ENCODE results near the gene PLA2G2C. TPM values are rescaled to one million over a fixed set of nuclear protein-coding genes. Genes with fewer than 3 reads are reported as not detected.
"Not testable (repeated sequence)": the region's sequence is repeated elsewhere in the genome, so short reads cannot be mapped to it uniquely, and the experiment has no call there.

PLA2G2C gene
- 0.36 TPM for total RNA-seq

DNA sequence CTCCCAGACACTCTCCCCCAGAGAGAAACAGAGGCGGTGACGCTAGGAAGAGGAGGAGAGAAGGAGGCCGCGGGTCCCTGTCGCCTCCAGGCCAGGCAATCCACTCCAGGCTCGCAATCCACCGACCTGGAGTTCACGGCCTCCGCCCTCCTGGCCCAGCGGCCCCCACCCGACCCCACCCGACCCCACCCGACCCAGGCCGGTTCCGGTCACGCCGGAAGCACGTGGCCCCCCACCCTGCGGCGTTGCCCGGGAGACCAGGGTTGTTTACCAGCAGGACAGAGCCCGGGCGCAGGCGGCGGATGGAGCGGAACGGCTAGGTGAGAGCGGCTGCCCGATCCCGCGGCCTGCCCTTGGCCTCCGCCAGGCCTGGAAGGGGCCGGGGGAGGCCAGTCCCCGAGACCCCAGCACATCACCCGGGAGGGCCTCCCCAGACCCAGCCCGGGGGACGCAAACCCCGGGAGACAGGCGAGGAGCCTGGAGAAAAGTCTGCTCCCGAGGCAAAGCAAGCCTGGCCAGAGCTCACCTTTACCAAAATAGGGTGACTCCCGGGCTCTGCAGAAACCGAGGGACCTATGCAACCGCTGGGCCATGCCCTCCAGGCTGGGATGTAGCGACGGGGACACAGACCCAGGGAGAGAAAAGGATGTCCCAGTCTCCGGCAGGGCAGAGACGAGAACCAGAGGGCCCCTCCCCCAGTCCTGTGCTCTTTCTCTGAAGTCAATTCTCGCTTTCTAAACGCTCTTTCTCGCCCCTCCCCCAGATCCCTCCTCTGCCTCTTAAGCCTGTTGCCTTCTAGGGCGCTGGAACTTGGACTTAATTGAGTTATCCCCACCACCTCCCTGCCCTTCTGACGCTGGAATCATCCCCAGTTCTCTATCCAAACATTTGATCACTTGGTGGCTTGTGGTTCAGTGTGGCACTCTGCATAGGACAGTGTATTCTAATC, at the start of gene PLA2G2C, which contains the start of gene UBXN10:
Gene PLA2G2C (minus strand): TSS at position 685 of the 949 bp plus-strand sequence. CDS start 9,155 bp downstream, outside the sequence.
Gene UBXN10 (plus strand): TSS at position 263 of the 949 bp plus-strand sequence. CDS start 4,466 bp downstream, outside the sequence.
- ATAC-seq (peak; percentile 49), DNase-seq (ENCODE audit: low spot score) (peak; percentile 64)
- intact Hi-C loops (cut with DNase I), result no loop called here

- intact Hi-C loops (cut with DNase I), result no loop called here
- ATAC-seq, result no peak
- DNase-seq (ENCODE audit: low spot score), result no peak
Measured at GRCh38 chr1:20234788-20235535, 48.6 kb upstream of the PLA2G2C start.

DNA sequence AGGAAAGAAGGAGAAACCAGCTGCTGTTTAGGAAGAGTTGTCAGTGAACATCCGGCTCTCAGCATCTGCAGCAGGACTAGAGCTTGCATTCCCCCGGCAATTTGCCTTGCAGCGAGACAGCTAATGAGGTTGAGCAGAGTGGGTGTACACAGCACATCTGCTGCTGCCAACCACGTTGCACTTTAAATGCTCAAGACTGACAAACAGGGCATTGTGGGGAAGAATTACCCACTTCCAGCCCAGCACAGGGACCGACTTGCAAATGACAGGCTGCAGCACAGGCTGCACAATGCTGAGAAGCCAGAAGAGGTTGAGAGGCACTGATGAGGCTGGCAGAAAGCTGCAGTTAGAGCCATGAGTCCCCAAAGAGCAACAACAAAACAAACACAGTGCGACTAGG, 47.5 kb upstream of the PLA2G2C start:
- no peak for ATAC-seq
- intact Hi-C loops (cut with DNase I), result no loop called here
- DNase-seq (ENCODE audit: low spot score), result no peak

GRCh38 chr1:20233394-20233793, 47.1 kb upstream of the PLA2G2C start:
- intact Hi-C loops (cut with DNase I), result no loop called here
- ATAC-seq (no peak), DNase-seq (ENCODE audit: low spot score) (no peak)

GRCh38 chr1:20232564-20232963, 46.2 kb upstream of the PLA2G2C start:
- DNase-seq (ENCODE audit: low spot score); intact Hi-C loops (cut with DNase I); ATAC-seq: not testable (repeated sequence)

DNA sequence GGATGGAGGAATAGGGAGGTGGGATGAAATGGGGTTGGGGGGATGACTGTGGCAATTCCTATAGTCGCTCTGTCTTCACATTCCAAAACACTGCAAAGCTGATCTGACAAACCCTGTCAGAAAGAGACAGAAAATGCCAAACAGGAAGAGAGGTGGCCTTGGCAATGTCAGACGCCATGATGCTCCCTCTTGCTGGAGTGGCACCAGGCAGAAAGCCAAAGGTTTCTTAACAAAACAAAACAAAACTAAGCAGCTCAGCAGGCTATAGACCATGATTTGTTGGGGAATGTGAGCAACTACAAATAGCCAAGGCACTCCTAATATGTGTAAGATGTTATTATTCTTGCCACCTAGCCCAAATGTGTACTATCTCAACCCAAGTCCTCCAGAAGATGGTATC, 42.9 kb upstream of the PLA2G2C start:
- ATAC-seq (no peak), DNase-seq (ENCODE audit: low spot score) (no peak)
- intact Hi-C loops (cut with DNase I), result no loop called here

DNA sequence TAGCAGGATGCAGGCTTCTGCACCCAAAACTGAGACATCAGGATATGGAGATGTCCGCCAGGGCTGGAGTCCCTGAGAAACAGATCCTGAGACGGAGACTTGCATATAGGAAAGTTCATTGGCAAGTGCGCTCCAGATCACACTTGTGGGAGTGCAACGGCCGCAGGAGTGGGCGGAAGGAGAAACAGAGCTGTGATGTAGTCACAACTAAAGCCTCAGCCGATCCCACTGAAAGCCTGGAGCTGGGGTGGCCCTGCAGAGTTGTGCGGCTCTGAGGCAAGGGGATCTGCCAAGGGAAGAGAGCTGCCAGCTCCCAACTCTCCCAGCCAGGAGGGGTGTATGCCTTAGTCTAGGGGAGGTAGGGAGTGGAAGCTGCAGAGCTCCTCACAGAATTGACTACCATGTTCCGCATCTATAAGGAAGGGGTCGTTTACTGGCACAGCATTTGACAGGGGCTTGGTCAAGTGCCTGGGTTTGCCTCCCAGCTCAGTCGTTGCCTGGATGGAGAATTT, 42.1 kb upstream of the PLA2G2C start:
- intact Hi-C loops (cut with DNase I), result no loop called here
- DNase-seq (ENCODE audit: low spot score), result no peak
- ATAC-seq, result no peak

DNA sequence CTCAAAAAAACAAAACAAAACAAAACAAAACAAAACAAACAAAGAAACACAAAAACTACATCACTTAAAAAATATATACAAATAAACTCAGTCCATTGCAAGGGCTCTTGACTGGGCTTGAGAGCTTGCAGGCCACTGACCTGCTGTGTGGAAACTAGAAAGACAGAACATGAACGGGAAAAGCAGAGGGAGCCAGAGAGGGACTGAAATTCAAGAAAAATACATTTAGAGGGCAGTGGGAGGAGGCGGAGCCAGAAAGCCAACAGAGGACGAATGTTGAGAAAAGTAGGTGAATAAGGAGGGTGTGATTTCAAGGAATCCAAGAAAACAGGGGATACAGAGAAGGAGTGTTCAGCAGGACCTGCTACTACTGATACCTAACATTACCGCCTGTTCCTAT, 41.4 kb upstream of the PLA2G2C start:
- ATAC-seq (no peak), DNase-seq (ENCODE audit: low spot score) (no peak)
- intact Hi-C loops (cut with DNase I), result no loop called here

GRCh38 chr1:20224546-20224945, 38.2 kb upstream of the PLA2G2C start:
- intact Hi-C loops (cut with DNase I), result no loop called here
- DNase-seq (ENCODE audit: low spot score), result no peak
- no peak for ATAC-seq

DNA sequence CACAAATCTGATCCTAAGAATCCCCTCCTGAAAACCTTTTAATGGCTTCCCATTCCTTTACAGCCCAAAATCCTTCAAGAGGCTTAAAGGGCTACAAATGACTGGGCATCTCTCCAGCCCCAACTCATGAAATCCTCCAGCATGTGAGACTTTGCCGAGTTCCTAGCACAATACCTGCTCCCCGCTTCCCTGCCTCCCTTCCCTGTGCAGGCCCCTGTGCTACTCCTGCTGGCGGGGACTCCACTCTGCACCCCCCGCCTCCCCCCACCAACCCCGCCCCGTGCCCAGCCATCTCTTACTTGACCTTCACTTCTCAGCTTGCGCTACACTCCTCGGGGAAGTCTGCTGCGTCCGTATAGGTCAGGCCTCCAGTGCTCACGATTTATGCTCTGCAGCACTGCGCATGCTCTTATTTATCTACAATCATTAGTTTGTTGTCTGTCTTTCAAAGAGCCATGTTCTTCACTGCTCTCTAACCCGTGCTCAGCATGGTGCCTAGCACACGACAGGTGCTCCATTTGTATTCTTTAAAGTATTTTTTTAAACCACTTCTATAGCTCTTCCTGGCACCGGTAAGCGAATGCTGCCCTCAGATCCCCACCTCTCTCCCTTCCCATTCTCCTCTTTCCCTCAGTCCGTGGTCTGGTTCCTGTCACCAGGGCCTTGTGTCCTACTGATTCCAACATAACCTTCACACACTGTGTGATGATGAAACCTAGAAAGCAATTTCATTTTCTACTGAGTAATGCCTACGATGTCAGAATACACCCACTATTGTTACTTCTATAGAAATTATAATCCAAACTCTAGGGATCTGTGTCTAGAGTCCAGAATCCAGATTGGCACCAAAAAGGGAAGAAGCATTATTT, 37.5 kb upstream of the PLA2G2C start:
- no peak for ATAC-seq
- intact Hi-C loops (cut with DNase I), result no loop called here
- no peak for DNase-seq (ENCODE audit: low spot score)

DNA sequence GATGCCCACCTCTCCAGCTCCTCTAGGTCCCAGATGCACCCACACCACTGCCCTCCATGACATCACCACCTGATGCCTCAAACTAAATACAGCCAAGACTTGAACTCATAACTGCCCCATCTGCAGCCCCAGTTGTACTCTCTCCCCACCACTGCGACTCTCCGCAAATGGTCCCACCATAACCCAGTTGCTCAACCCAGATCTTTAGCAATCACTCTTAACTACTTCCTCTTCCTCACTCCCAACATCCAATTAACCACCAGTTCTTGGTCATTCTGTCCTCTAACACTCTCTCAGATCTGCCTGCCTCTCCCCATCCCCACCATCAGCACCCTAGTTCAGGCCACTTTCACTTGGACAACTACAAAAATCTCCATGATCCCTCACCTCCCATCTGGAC, 36.8 kb upstream of the PLA2G2C start:
- intact Hi-C loops (cut with DNase I), result no loop called here
- ATAC-seq (no peak), DNase-seq (ENCODE audit: low spot score) (no peak)

- DNase-seq (ENCODE audit: low spot score) (no peak), ATAC-seq (no peak)
- intact Hi-C loops (cut with DNase I), result no loop called here
Measured at GRCh38 chr1:20220036-20220435, 33.7 kb upstream of the PLA2G2C start.

DNA sequence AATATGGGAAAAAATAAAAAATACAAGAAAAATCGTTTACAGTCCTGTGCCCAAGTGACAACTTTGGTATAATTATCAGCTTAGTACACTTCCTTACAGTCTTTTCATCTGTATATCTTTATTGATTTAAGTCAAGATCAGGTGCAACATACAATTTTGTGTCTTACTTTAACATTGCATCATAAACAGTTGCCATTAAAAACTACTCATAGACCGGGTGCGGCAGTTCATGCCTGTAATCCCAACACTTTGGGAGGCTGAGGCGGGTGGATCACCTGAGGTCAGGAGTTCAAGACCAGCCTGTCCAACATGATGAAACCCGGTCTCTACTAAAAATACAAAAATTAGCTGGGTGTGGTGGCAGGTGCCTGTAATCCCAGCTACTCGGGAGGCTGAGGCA, 32.7 kb upstream of the PLA2G2C start:
- ATAC-seq; DNase-seq (ENCODE audit: low spot score); intact Hi-C loops (cut with DNase I): not testable (repeated sequence)

GRCh38 chr1:20216574-20216973, 30.3 kb upstream of the PLA2G2C start:
- no peak for DNase-seq (ENCODE audit: low spot score)
- ATAC-seq, result no peak
- intact Hi-C loops (cut with DNase I), result no loop called here

GRCh38 chr1:20215716-20216115, 29.4 kb upstream of the PLA2G2C start:
- intact Hi-C loops (cut with DNase I), result no loop called here
- no peak for ATAC-seq
- no peak for DNase-seq (ENCODE audit: low spot score)

- ATAC-seq, result peak; percentile 68
- intact Hi-C loops (cut with DNase I), result loop anchor here (5.0 kb wide), 1 partner anchor 279 kb away; no protein-coding TSS in a partner anchor
- DNase-seq (ENCODE audit: low spot score), result peak; percentile 70
Measured at GRCh38 chr1:20212685-20213331, 26.5 kb upstream of the PLA2G2C start.

GRCh38 chr1:20212085-20212684, 25.9 kb upstream of the PLA2G2C start:
- ATAC-seq, result no peak
- intact Hi-C loops (cut with DNase I), result loop anchor here (5.0 kb wide), 1 partner anchor 280 kb away; no protein-coding TSS in a partner anchor
- DNase-seq (ENCODE audit: low spot score), result no peak

DNA sequence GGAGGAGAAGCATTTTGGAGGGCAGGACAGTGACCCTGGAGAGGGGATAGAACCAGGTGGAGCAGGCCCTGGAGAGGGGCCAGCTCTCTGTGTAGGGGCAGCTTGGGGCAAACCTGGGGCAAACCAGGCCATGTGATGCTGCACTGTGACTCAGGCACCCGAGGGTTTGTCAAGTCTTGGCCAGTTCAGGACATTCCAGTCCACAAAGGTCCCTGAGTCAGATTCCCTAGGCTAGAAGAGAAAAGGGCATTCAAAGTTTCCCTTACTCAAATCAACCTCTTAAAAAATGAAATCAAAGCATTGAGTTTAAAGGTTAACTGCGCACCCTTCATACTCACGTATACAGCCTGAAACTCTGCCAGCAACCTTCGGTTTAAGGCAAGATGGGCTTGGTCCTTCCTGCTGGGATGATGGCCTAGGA, 25.2 kb upstream of the PLA2G2C start:
- DNase-seq (ENCODE audit: low spot score), result no peak
- ATAC-seq, result no peak
- intact Hi-C loops (cut with DNase I), result loop anchor here (5.0 kb wide), 1 partner anchor 281 kb away; no protein-coding TSS in a partner anchor

All from sciatic nerve (tissue), 2 donors.